Measurements from ENCODE around the gene KRTAP4-3.

GRCh38 chr17:41163828-41164227 is 4.2 kb downstream of the KRTAP4-3 start:
- no peak for TF ChIP-seq CTCF (IDR thresholded peaks at IDR 0.05 in 2 of 3, conservative IDR thresholded peaks at IDR 0.05 in 1 of 3; ENCODE audit: control insufficient read depth in 2 of 3, extremely low read depth in 1 of 3, insufficient read depth in 1 of 3, low read depth in 3 of 3, low read length in 3 of 3)
- TF ChIP-seq MAX (IDR thresholded peaks at IDR 0.05; ENCODE audit: low read depth, low read length), result no peak
- no peak for TF ChIP-seq SUZ12 (IDR thresholded peaks at IDR 0.05; ENCODE audit: unreplicated experiment)
- TF ChIP-seq SIN3A (IDR thresholded peaks at IDR 0.05; ENCODE audit: low read depth, low read length), result no peak
- no peak for TF ChIP-seq REST (IDR thresholded peaks at IDR 0.05; ENCODE audit: low read depth, low read length)
- TF ChIP-seq POLR2A (IDR thresholded peaks at IDR 0.05; ENCODE audit: low read depth, low read length), result no peak
- TF ChIP-seq NR2C2 (IDR thresholded peaks at IDR 0.05; ENCODE audit: borderline replicate concordance, control insufficient read depth, insufficient read length, low read depth), result no peak
- TF ChIP-seq USF2 (IDR thresholded peaks at IDR 0.05; ENCODE audit: borderline replicate concordance, low read depth, low read length), result no peak
